ENCODE data around the gene MCM10.
"Not testable (repeated sequence)": the region's sequence is repeated elsewhere in the genome, so short reads cannot be mapped to it uniquely, and the experiment has no call there.

Gene MCM10

GRCh38 chr10:13231808-13232207 lies 70.5 kb downstream of the MCM10 start:
- H3K27me3 ChIP-seq (ENCODE audit: insufficient read depth, low read length): peaks cover 2% of the 10 kb centered on the region
- no peaks in the 10 kb centered on the region for H3K9me3 ChIP-seq (ENCODE audit: low read length)
- no peaks in the 10 kb centered on the region for H3K36me3 ChIP-seq (ENCODE audit: insufficient read depth, low read length)
- H3K4me1 ChIP-seq (ENCODE audit: insufficient read depth, low read length): no peaks in the 10 kb centered on the region
- H2AFZ ChIP-seq (ENCODE audit: low read depth, low read length): no peak overlapping the region
- H3K4me3 ChIP-seq (ENCODE audit: low read length): no peak overlapping the region

- Histone ChIP-seq H3K4me3 (ENCODE audit: low read length) (no peak overlapping the region), H3K36me3 (ENCODE audit: insufficient read depth, low read length) (no peaks in the 10 kb centered on the region), H2AFZ (ENCODE audit: low read depth, low read length) (no peak overlapping the region)
Measured at GRCh38 chr10:13233358-13233757, 72.0 kb downstream of the MCM10 start.

DNA sequence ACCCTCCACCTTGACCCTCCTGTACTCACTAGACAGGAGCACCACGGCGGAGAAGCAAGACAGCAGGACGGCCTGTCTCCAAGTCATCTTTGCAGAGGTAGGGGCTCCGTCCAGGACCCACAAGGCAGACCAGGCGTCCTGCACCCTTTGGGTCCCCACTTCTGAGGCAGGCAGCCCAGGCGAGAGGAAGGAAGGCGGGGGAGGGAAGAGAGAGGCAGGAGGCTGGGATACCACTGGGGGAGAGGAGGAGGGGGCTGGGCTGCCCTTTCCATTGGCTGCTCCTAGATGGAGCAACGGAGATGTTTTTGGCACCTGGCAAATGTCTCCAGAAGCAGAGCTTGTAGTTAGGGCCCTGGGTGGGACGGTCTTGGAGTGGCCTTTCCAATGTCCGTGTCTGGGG lies 72.8 kb downstream of the MCM10 start, which contains the start of gene UCMA:
Gene UCMA, minus strand, starts transcription at position 203 of the 400 bp plus-strand sequence. Its CDS starts 116 bp downstream, at position 87.
- peaks cover 2% of the 10 kb centered on the region for H3K27me3 ChIP-seq (ENCODE audit: insufficient read depth, low read length)
- no peak within 1 kb of the TSS for H2AFZ ChIP-seq (ENCODE audit: low read depth, low read length)
- no peaks in the 10 kb centered on the region for H3K4me1 ChIP-seq (ENCODE audit: insufficient read depth, low read length)
- no peaks in the 10 kb centered on the region for H3K9me3 ChIP-seq (ENCODE audit: low read length)
- no peak within 1 kb of the TSS for H3K4me3 ChIP-seq (ENCODE audit: low read length)
- no peaks in the 10 kb centered on the region for H3K36me3 ChIP-seq (ENCODE audit: insufficient read depth, low read length)

More at GRCh38 chr10:13233358-13233757, 72.0 kb downstream of the MCM10 start:
- Histone ChIP-seq H3K9me3 (ENCODE audit: low read length) (no peaks in the 10 kb centered on the region), H3K4me1 (ENCODE audit: insufficient read depth, low read length) (no peaks in the 10 kb centered on the region), H3K27me3 (ENCODE audit: insufficient read depth, low read length) (peaks cover 2% of the 10 kb centered on the region)

DNA sequence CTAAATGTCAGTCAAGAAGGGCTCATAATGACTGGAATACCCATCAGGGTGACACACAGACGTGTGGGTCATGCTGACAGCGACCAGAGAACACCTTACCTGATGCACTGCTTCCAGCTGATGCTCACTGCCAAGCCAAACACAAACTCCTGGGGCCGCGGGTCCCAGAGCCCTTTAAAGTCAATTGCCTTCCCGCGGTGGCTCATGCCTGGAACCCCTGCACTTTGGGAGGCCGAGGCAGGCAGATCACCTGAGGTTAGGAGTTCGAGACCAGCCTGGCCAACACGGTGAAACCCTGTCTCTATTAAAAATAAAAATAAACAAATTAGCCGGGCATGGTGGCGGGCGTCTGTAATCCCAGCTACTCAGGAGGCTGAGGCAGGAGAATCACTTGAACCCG lies 73.4 kb downstream of the MCM10 start:
- not testable (repeated sequence) for H3K4me1 ChIP-seq (ENCODE audit: insufficient read depth, low read length); H3K27me3 ChIP-seq (ENCODE audit: insufficient read depth, low read length); H3K36me3 ChIP-seq (ENCODE audit: insufficient read depth, low read length); H2AFZ ChIP-seq (ENCODE audit: low read depth, low read length); H3K4me3 ChIP-seq (ENCODE audit: low read length); H3K9me3 ChIP-seq (ENCODE audit: low read length)

- no peak overlapping the region for H2AFZ ChIP-seq (ENCODE audit: low read depth, low read length)
- H3K27me3 ChIP-seq (ENCODE audit: insufficient read depth, low read length): peaks cover 2% of the 10 kb centered on the region
- no peaks in the 10 kb centered on the region for H3K4me1 ChIP-seq (ENCODE audit: insufficient read depth, low read length)
Measured at GRCh38 chr10:13236638-13237037, 75.3 kb downstream of the MCM10 start.

DNA sequence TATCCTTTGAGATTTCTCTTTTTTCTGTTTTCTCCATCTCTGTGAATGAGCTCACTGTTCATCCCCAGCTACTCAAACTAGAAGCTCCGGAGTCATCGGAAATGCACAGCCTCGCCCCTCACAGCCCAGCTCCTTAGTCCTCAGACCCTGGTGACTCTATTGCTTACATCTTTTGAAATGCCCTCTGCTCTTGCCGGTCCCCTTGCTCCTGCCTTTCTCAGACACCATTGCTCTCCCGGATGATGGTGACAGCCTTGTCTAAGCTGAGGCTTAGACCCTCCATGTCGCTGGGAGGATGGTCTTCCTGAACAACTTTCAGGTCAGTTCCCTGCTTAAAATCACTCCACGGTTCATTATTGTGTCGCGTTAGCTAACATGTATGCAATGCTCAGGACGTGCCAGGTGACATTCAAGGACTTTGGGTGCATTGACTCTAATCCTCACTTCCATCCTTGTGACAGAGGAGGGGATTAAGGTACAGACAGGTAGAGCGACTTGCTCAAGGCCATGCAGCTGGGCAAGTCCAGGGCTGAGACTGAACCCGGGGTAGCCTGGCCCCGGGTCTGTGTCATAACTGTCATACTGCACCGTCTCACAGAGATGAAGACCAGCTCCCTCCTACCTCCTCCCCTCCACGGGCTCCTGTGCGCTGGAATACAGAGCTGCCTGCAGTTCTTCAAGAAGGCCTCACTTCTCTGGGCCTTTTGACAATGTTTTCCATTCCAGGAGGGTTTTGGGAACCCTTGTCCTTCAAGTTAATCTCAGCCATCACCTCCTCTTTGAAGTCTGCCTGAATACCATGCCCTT lies 77.1 kb downstream of the MCM10 start:
- Histone ChIP-seq H3K36me3 (ENCODE audit: insufficient read depth, low read length) (no peaks in the 10 kb centered on the region), H3K4me1 (ENCODE audit: insufficient read depth, low read length) (no peaks in the 10 kb centered on the region), H3K27me3 (ENCODE audit: insufficient read depth, low read length) (no peaks in the 10 kb centered on the region), H3K4me3 (ENCODE audit: low read length) (no peak overlapping the region), H3K9me3 (ENCODE audit: low read length) (no peaks in the 10 kb centered on the region), H2AFZ (ENCODE audit: low read depth, low read length) (no peak overlapping the region)

More at GRCh38 chr10:13236638-13237037, 75.3 kb downstream of the MCM10 start:
- Histone ChIP-seq H3K4me3 (ENCODE audit: low read length) (no peak overlapping the region), H3K36me3 (ENCODE audit: insufficient read depth, low read length) (no peaks in the 10 kb centered on the region), H3K9me3 (ENCODE audit: low read length) (no peaks in the 10 kb centered on the region)

DNA sequence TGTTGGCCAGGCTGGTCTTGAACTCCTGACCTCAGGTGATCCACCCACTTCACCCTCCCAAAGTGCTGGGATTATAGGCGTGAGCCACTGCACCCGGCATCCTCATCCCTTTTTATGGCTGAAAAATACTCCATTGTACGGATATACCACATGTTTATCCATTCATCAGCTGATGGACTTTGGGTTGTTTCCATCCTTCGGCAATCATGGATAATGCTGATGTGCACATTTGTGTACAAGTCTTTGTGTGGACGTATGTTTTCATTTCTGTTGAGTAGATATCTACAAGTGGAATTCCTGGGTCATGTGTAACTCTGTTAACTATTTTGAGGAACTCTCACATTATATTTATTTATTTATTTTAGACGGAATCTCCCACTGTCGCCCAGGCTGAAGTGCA lies 78.6 kb downstream of the MCM10 start:
- Histone ChIP-seq H2AFZ (ENCODE audit: low read depth, low read length) (no peak overlapping the region), H3K4me3 (ENCODE audit: low read length) (no peak overlapping the region), H3K4me1 (ENCODE audit: insufficient read depth, low read length) (no peaks in the 10 kb centered on the region), H3K9me3 (ENCODE audit: low read length) (no peaks in the 10 kb centered on the region), H3K36me3 (ENCODE audit: insufficient read depth, low read length) (no peaks in the 10 kb centered on the region), H3K27me3 (ENCODE audit: insufficient read depth, low read length) (no peaks in the 10 kb centered on the region)

- H3K4me3 ChIP-seq (ENCODE audit: low read length): no peak overlapping the region
Measured at GRCh38 chr10:13241613-13242012, 80.3 kb downstream of the MCM10 start.

GRCh38 chr10:13242260-13242659 lies 80.9 kb downstream of the MCM10 start:
- not testable (repeated sequence) for H3K9me3 ChIP-seq (ENCODE audit: low read length); H3K4me1 ChIP-seq (ENCODE audit: insufficient read depth, low read length); H3K36me3 ChIP-seq (ENCODE audit: insufficient read depth, low read length); H2AFZ ChIP-seq (ENCODE audit: low read depth, low read length); H3K4me3 ChIP-seq (ENCODE audit: low read length); H3K27me3 ChIP-seq (ENCODE audit: insufficient read depth, low read length)

More at GRCh38 chr10:13241613-13242012, 80.3 kb downstream of the MCM10 start:
- H3K4me1 ChIP-seq (ENCODE audit: insufficient read depth, low read length): no peaks in the 10 kb centered on the region
- H3K36me3 ChIP-seq (ENCODE audit: insufficient read depth, low read length): no peaks in the 10 kb centered on the region
- H3K9me3 ChIP-seq (ENCODE audit: low read length): no peaks in the 10 kb centered on the region
- H3K27me3 ChIP-seq (ENCODE audit: insufficient read depth, low read length): no peaks in the 10 kb centered on the region
- no peak overlapping the region for H2AFZ ChIP-seq (ENCODE audit: low read depth, low read length)

DNA sequence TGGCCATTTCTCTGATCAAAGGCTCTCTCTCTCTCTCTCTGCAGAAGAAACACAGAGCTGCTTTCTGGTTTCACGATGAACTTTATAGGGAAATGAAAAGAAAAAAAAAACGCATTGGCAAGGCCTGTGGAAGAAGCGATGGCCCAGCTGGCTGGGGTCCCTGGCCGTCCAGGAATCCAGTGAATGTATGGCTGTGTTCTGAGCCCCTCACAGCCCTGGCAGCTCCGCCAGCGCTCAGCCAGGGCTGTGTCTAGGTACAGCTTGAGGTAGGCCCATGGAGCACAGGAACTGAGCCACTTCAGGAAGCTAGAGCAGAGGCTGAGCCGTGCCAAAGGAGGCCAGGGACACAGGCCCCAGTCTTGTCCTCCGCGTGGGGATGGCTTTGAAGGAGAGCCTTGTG lies 85.9 kb downstream of the MCM10 start:
- no peaks in the 10 kb centered on the region for H3K4me1 ChIP-seq (ENCODE audit: insufficient read depth, low read length)
- H3K27me3 ChIP-seq (ENCODE audit: insufficient read depth, low read length): no peaks in the 10 kb centered on the region
- no peaks in the 10 kb centered on the region for H3K9me3 ChIP-seq (ENCODE audit: low read length)
- no peak overlapping the region for H2AFZ ChIP-seq (ENCODE audit: low read depth, low read length)
- H3K36me3 ChIP-seq (ENCODE audit: insufficient read depth, low read length): no peaks in the 10 kb centered on the region
- H3K4me3 ChIP-seq (ENCODE audit: low read length): no peak overlapping the region

DNA sequence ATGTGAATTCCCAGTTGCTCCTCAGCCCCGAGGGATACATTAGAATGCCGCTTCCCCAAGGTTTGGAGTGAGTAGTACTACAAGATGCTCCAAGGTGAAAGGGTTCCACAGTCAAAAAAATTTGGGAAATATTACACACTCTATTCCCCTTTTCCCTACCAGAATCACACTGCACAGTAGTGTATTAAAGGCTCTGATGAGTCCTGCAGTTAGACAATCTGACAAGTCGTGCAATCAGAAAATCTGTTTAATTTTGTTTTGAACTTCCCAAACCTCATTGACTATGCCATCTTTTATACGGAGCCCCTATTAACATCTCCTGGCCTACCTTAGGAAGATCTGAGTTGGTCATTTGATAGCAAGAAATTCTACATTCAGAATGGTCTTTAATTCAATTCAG lies 86.4 kb downstream of the MCM10 start:
- no peaks in the 10 kb centered on the region for H3K36me3 ChIP-seq (ENCODE audit: insufficient read depth, low read length)
- no peak overlapping the region for H2AFZ ChIP-seq (ENCODE audit: low read depth, low read length)
- no peaks in the 10 kb centered on the region for H3K27me3 ChIP-seq (ENCODE audit: insufficient read depth, low read length)
- no peaks in the 10 kb centered on the region for H3K4me1 ChIP-seq (ENCODE audit: insufficient read depth, low read length)
- no peak overlapping the region for H3K4me3 ChIP-seq (ENCODE audit: low read length)
- no peaks in the 10 kb centered on the region for H3K9me3 ChIP-seq (ENCODE audit: low read length)

DNA sequence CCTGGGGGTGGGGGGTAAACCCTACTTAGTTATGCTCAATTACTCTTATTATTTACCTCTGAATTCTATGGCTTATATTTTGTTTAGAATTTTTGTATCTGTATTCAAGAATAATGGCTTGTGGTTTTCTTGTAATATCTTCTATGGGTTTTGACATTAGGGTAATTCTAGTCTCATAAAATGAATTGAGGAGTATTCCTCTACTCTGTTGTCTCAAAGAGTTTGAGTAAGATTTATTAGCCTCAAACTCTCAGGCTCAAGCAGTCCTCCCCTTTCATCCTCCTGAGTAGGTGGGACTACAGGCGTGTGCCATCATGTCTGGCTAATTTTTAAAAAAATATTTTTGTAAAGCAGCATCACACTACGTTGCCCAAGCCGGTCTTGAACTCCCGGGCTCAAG lies 92.4 kb downstream of the MCM10 start:
- Histone ChIP-seq H3K27me3 (ENCODE audit: insufficient read depth, low read length) (no peaks in the 10 kb centered on the region), H2AFZ (ENCODE audit: low read depth, low read length) (no peak overlapping the region), H3K9me3 (ENCODE audit: low read length) (no peaks in the 10 kb centered on the region), H3K4me1 (ENCODE audit: insufficient read depth, low read length) (no peaks in the 10 kb centered on the region), H3K36me3 (ENCODE audit: insufficient read depth, low read length) (no peaks in the 10 kb centered on the region), H3K4me3 (ENCODE audit: low read length) (no peak overlapping the region)

DNA sequence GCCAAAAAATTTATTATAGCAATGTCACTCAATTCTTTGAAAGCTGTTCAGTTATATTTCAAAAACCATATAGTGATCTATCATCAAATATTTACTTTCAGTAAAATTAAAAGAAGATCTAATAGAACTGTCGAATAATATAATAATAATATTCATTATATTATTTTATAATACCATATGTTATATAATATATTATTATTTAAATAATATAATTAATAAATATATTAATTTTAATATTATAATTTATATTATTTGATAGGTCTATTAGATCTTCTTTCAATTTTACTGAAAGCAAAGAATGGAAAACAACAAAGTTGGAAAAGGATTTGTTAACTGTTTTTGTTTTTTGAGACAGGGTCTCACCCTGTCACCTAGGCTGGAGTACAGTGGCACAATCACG lies 95.3 kb downstream of the MCM10 start:
- H3K4me3 ChIP-seq (ENCODE audit: low read length): no peak overlapping the region
- H3K36me3 ChIP-seq (ENCODE audit: insufficient read depth, low read length): no peaks in the 10 kb centered on the region
- no peak overlapping the region for H2AFZ ChIP-seq (ENCODE audit: low read depth, low read length)
- H3K27me3 ChIP-seq (ENCODE audit: insufficient read depth, low read length): no peaks in the 10 kb centered on the region
- H3K4me1 ChIP-seq (ENCODE audit: insufficient read depth, low read length): no peaks in the 10 kb centered on the region
- no peaks in the 10 kb centered on the region for H3K9me3 ChIP-seq (ENCODE audit: low read length)
